ENCODE measurements around the gene SCN4A.
A peak's percentile ranks its signal among the peaks of the same experiment; 100 is the strongest.
"Not testable (repeated sequence)": the region's sequence is repeated elsewhere in the genome, so short reads cannot be mapped to it uniquely, and the experiment has no call there.

The SCN4A gene

GRCh38 chr17:63972796-63973195 is at the start of gene SCN4A:
SCN4A (minus strand) TSS chr17:63972918; CDS start chr17:63972841, 77 bp downstream.
- no peaks in the 10 kb centered on the region for H3K9me3 ChIP-seq (ENCODE audit: severe bottlenecking)
- peaks cover 19% of the 10 kb centered on the region for H3K4me1 ChIP-seq (ENCODE audit: insufficient read depth, poor library complexity, severe bottlenecking)
- H3K27me3 ChIP-seq (ENCODE audit: insufficient read depth, poor library complexity, severe bottlenecking) = no peaks in the 10 kb centered on the region
- DNase-seq (ENCODE audit: low spot score) (no peak), ATAC-seq (ENCODE audit: low read depth) (no peak)
- TF ChIP-seq CTCF (IDR thresholded peaks at IDR 0.05; ENCODE audit: poor library complexity, severe bottlenecking) = no peak
- no peaks in the 10 kb centered on the region for H3K36me3 ChIP-seq (ENCODE audit: low read depth)
- H3K4me3 ChIP-seq (ENCODE audit: severe bottlenecking) = no peak within 1 kb of the TSS
- peak within 1 kb of the TSS; percentile 61 for H3K27ac ChIP-seq (ENCODE audit: poor library complexity, severe bottlenecking)

GRCh38 chr17:64020056-64020766 is 47.5 kb upstream of the SCN4A start, which contains the start of gene ICAM2:
ICAM2 (minus strand) TSS chr17:64020633; CDS start chr17:64006691, 13,942 bp downstream.
- TF ChIP-seq CTCF (IDR thresholded peaks at IDR 0.05; ENCODE audit: poor library complexity, severe bottlenecking) = no peak
- H3K9me3 ChIP-seq (ENCODE audit: severe bottlenecking) = no peaks in the 10 kb centered on the region
- H3K27ac ChIP-seq (ENCODE audit: poor library complexity, severe bottlenecking) = no peak within 1 kb of the TSS
- no peak within 1 kb of the TSS for H3K4me3 ChIP-seq (ENCODE audit: severe bottlenecking)
- peak; percentile 34 for DNase-seq (ENCODE audit: low spot score)
- no peaks in the 10 kb centered on the region for H3K4me1 ChIP-seq (ENCODE audit: insufficient read depth, poor library complexity, severe bottlenecking)
- no peaks in the 10 kb centered on the region for H3K27me3 ChIP-seq (ENCODE audit: insufficient read depth, poor library complexity, severe bottlenecking)
- no peaks in the 10 kb centered on the region for H3K36me3 ChIP-seq (ENCODE audit: low read depth)
- no peak for ATAC-seq (ENCODE audit: low read depth)

- H3K9me3 ChIP-seq (ENCODE audit: severe bottlenecking); H3K36me3 ChIP-seq (ENCODE audit: low read depth); H3K27me3 ChIP-seq (ENCODE audit: insufficient read depth, poor library complexity, severe bottlenecking); H3K27ac ChIP-seq (ENCODE audit: poor library complexity, severe bottlenecking); H3K4me3 ChIP-seq (ENCODE audit: severe bottlenecking); H3K4me1 ChIP-seq (ENCODE audit: insufficient read depth, poor library complexity, severe bottlenecking); ATAC-seq (ENCODE audit: low read depth): not testable (repeated sequence)
- peak; percentile 2 for DNase-seq (ENCODE audit: low spot score)
Measured at GRCh38 chr17:64019551-64019961, 46.8 kb upstream of the SCN4A start.

GRCh38 chr17:64017381-64017980 is 44.8 kb upstream of the SCN4A start:
- ATAC-seq (ENCODE audit: low read depth) (no peak), DNase-seq (ENCODE audit: low spot score) (no peak)
- H3K36me3 ChIP-seq (ENCODE audit: low read depth) = no peaks in the 10 kb centered on the region
- no peaks in the 10 kb centered on the region for H3K4me1 ChIP-seq (ENCODE audit: insufficient read depth, poor library complexity, severe bottlenecking)
- no peak overlapping the region for H3K4me3 ChIP-seq (ENCODE audit: severe bottlenecking)
- no peaks in the 10 kb centered on the region for H3K9me3 ChIP-seq (ENCODE audit: severe bottlenecking)
- no peak overlapping the region for H3K27ac ChIP-seq (ENCODE audit: poor library complexity, severe bottlenecking)
- no peaks in the 10 kb centered on the region for H3K27me3 ChIP-seq (ENCODE audit: insufficient read depth, poor library complexity, severe bottlenecking)
- TF ChIP-seq CTCF (IDR thresholded peaks at IDR 0.05; ENCODE audit: poor library complexity, severe bottlenecking) = peak; percentile 15

- TF ChIP-seq CTCF (IDR thresholded peaks at IDR 0.05; ENCODE audit: poor library complexity, severe bottlenecking) = no peak
- H3K4me1 ChIP-seq (ENCODE audit: insufficient read depth, poor library complexity, severe bottlenecking) = no peaks in the 10 kb centered on the region
- no peak overlapping the region for H3K4me3 ChIP-seq (ENCODE audit: severe bottlenecking)
- ATAC-seq (ENCODE audit: low read depth) (no peak), DNase-seq (ENCODE audit: low spot score) (no peak)
- H3K9me3 ChIP-seq (ENCODE audit: severe bottlenecking) = no peaks in the 10 kb centered on the region
- H3K27me3 ChIP-seq (ENCODE audit: insufficient read depth, poor library complexity, severe bottlenecking) = no peaks in the 10 kb centered on the region
- no peaks in the 10 kb centered on the region for H3K36me3 ChIP-seq (ENCODE audit: low read depth)
- no peak overlapping the region for H3K27ac ChIP-seq (ENCODE audit: poor library complexity, severe bottlenecking)
Measured at GRCh38 chr17:64016974-64017373, 44.3 kb upstream of the SCN4A start.

Data from RWPE2 (cell line).